Keratinocyte (primary cell): ENCODE measurements around the gene SRPK2.

Experiments
- CTCF ChIP-seq, 3 experiments: IDR thresholded peaks in 1 of 3; conservative IDR thresholded peaks in 1 of 3; optimal IDR thresholded peaks in 1 of 3; 2 replicates in 2 of 3; 3 replicates in 1 of 3; pipeline versions ENCODE3 to v1.5.1; 2011; ENCODE audit warnings: low read length in 3 of 3, mild to moderate bottlenecking in 3 of 3, moderate library complexity in 2 of 3, control low read depth in 1 of 3, inconsistent platforms in 1 of 3; ENCODE audit not compliant: insufficient read depth in 2 of 3; ENCODE audit errors: extremely low read depth in 1 of 3
- EZH2 ChIP-seq: IDR thresholded peaks from one replicate; pipeline ENCODE4 v1.6.1; 2012; ENCODE audit warnings: inconsistent platforms, mild to moderate bottlenecking, low read length, moderate library complexity

DNA sequence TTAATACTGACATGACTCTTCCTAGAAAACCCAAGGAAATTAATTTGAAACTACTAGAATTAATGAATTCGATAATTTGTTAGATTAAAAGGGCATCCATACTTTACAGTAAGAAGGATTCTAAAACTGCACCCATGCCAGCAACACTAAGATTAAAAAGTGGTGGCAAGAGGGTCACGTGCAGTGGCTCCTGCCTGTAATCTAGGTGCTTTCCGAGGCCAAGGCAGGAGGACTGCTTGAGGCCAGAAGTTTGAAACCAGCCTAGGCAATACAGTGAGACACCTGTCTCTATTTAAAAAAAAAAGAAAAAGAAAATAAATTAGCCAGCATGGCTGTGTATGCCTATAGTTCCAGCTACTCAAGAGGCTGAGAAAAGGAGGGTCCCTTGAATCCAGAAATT, 58.2 kb downstream of the SRPK2 start:
- TF ChIP-seq CTCF (optimal IDR thresholded peaks at IDR 0.05 in 1 of 3, IDR thresholded peaks at IDR 0.05 in 1 of 3, conservative IDR thresholded peaks at IDR 0.05 in 1 of 3; ENCODE audit: extremely low read depth in 1 of 3, insufficient read depth in 2 of 3, low read length in 3 of 3) (no peak), EZH2 (no peak)
